Measurements from ENCODE around the gene MRPL18.
A peak's percentile ranks its signal among the peaks of the same experiment; 100 is the strongest.
"Not testable (repeated sequence)": the region's sequence is repeated elsewhere in the genome, so short reads cannot be mapped to it uniquely, and the experiment has no call there.

MRPL18 gene

GRCh38 chr6:159772196-159772595, 18.1 kb upstream of the MRPL18 start:
- H3K36me3 ChIP-seq (ENCODE audit: control insufficient read depth in 5 of 5, insufficient read depth in 5 of 5, low read length in 5 of 5) = peaks cover 14 to 49% (median 30%) of the 10 kb centered on the region in 5 donors
- no peaks in the 10 kb centered on the region for H3K9me3 ChIP-seq (ENCODE audit: control insufficient read depth in 5 of 5, low read length in 5 of 5)
- no peaks in the 10 kb centered on the region for H3K27me3 ChIP-seq (ENCODE audit: control insufficient read depth in 5 of 5, insufficient read depth in 4 of 5, low read length in 5 of 5)
- no peak overlapping the region for H3K4me3 ChIP-seq (ENCODE audit: low read depth in 1 of 5, low read length in 5 of 5)
- no peak overlapping the region for H3K9ac ChIP-seq (ENCODE audit: low read length in 5 of 5)
- H3K27ac ChIP-seq (ENCODE audit: low read depth, low read length) = no peak overlapping the region
- H3K4me1 ChIP-seq (ENCODE audit: control insufficient read depth in 5 of 5, insufficient read depth in 5 of 5, low read length in 5 of 5) = no peaks in the 10 kb centered on the region

GRCh38 chr6:159777240-159777904, 12.9 kb upstream of the MRPL18 start:
- Histone ChIP-seq H3K36me3 (ENCODE audit: control insufficient read depth in 5 of 5, insufficient read depth in 5 of 5, low read length in 5 of 5) (peaks cover 43 to 72% (median 54%) of the 10 kb centered on the region in 5 donors), H3K9ac (ENCODE audit: low read length in 5 of 5) (no peak overlapping the region), H3K4me1 (ENCODE audit: control insufficient read depth in 5 of 5, insufficient read depth in 5 of 5, low read length in 5 of 5) (no peaks in the 10 kb centered on the region), H3K4me3 (ENCODE audit: low read depth in 1 of 5, low read length in 5 of 5) (no peak overlapping the region), H3K27ac (ENCODE audit: low read depth, low read length) (no peak overlapping the region), H3K27me3 (ENCODE audit: control insufficient read depth in 5 of 5, insufficient read depth in 4 of 5, low read length in 5 of 5) (no peaks in the 10 kb centered on the region), H3K9me3 (ENCODE audit: control insufficient read depth in 5 of 5, low read length in 5 of 5) (no peaks in the 10 kb centered on the region)

GRCh38 chr6:159778131-159778530, 12.1 kb upstream of the MRPL18 start:
- H3K27me3 ChIP-seq (ENCODE audit: control insufficient read depth in 5 of 5, insufficient read depth in 4 of 5, low read length in 5 of 5) = no peaks in the 10 kb centered on the region
- H3K36me3 ChIP-seq (ENCODE audit: control insufficient read depth in 5 of 5, insufficient read depth in 5 of 5, low read length in 5 of 5) = peaks cover 50 to 79% (median 62%) of the 10 kb centered on the region in 5 donors
- H3K9me3 ChIP-seq (ENCODE audit: control insufficient read depth in 5 of 5, low read length in 5 of 5) = no peaks in the 10 kb centered on the region
- H3K4me1 ChIP-seq (ENCODE audit: control insufficient read depth in 5 of 5, insufficient read depth in 5 of 5, low read length in 5 of 5) = no peaks in the 10 kb centered on the region
- no peak overlapping the region for H3K27ac ChIP-seq (ENCODE audit: low read depth, low read length)
- H3K9ac ChIP-seq (ENCODE audit: low read length in 5 of 5) = no peak overlapping the region
- H3K4me3 ChIP-seq (ENCODE audit: low read depth in 1 of 5, low read length in 5 of 5) = no peak overlapping the region

- H3K36me3 ChIP-seq (ENCODE audit: control insufficient read depth in 5 of 5, insufficient read depth in 5 of 5, low read length in 5 of 5) = peaks cover 53 to 84% (median 66%) of the 10 kb centered on the region in 5 donors
- H3K9me3 ChIP-seq (ENCODE audit: control insufficient read depth in 5 of 5, low read length in 5 of 5) = no peaks in the 10 kb centered on the region
- H3K27ac ChIP-seq (ENCODE audit: low read depth, low read length) = no peak overlapping the region
- no peak overlapping the region for H3K9ac ChIP-seq (ENCODE audit: low read length in 5 of 5)
- H3K4me3 ChIP-seq (ENCODE audit: low read depth in 1 of 5, low read length in 5 of 5) = no peak overlapping the region
- no peaks in the 10 kb centered on the region for H3K4me1 ChIP-seq (ENCODE audit: control insufficient read depth in 5 of 5, insufficient read depth in 5 of 5, low read length in 5 of 5)
- no peaks in the 10 kb centered on the region for H3K27me3 ChIP-seq (ENCODE audit: control insufficient read depth in 5 of 5, insufficient read depth in 4 of 5, low read length in 5 of 5)
These were observed 11.6 kb upstream of the MRPL18 start for GRCh38 chr6:159778542-159779103.

- Histone ChIP-seq H3K4me1 (ENCODE audit: control insufficient read depth in 5 of 5, insufficient read depth in 5 of 5, low read length in 5 of 5) (peaks cover 7 to 41% (median 35%) of the 10 kb centered on the region in 5 donors), H3K27me3 (ENCODE audit: control insufficient read depth in 5 of 5, insufficient read depth in 4 of 5, low read length in 5 of 5) (no peaks in the 10 kb centered on the region), H3K4me3 (ENCODE audit: low read depth in 1 of 5, low read length in 5 of 5) (peak overlapping the region; percentile 79 to 97 (median 93)), H3K36me3 (ENCODE audit: control insufficient read depth in 5 of 5, insufficient read depth in 5 of 5, low read length in 5 of 5) (peaks cover 28 to 49% (median 32%) of the 10 kb centered on the region in 5 donors), H3K9me3 (ENCODE audit: control insufficient read depth in 5 of 5, low read length in 5 of 5) (no peaks in the 10 kb centered on the region), H3K27ac (ENCODE audit: low read depth, low read length) (peak overlapping the region; percentile 100), H3K9ac (ENCODE audit: low read length in 5 of 5) (peak overlapping the region; percentile 93 to 99 (median 97))
These were observed 2.0 kb upstream of the MRPL18 start for GRCh38 chr6:159788276-159788675.

GRCh38 chr6:159788753-159789376, 1.4 kb upstream of the MRPL18 start:
- Histone ChIP-seq H3K36me3 (ENCODE audit: control insufficient read depth in 5 of 5, insufficient read depth in 5 of 5, low read length in 5 of 5) (peaks cover 22 to 46% (median 28%) of the 10 kb centered on the region in 5 donors), H3K4me3 (ENCODE audit: low read depth in 1 of 5, low read length in 5 of 5) (peak overlapping the region; percentile 79 to 97 (median 93)), H3K27ac (ENCODE audit: low read depth, low read length) (peak overlapping the region; percentile 100), H3K27me3 (ENCODE audit: control insufficient read depth in 5 of 5, insufficient read depth in 4 of 5, low read length in 5 of 5) (no peaks in the 10 kb centered on the region), H3K9me3 (ENCODE audit: control insufficient read depth in 5 of 5, low read length in 5 of 5) (no peaks in the 10 kb centered on the region), H3K4me1 (ENCODE audit: control insufficient read depth in 5 of 5, insufficient read depth in 5 of 5, low read length in 5 of 5) (peaks cover 7 to 41% (median 35%) of the 10 kb centered on the region in 5 donors), H3K9ac (ENCODE audit: low read length in 5 of 5) (peak overlapping the region; percentile 93 to 99 (median 97))

- Histone ChIP-seq H3K4me1 (ENCODE audit: control insufficient read depth in 5 of 5, insufficient read depth in 5 of 5, low read length in 5 of 5) (peaks cover 7 to 41% (median 35%) of the 10 kb centered on the region in 5 donors), H3K36me3 (ENCODE audit: control insufficient read depth in 5 of 5, insufficient read depth in 5 of 5, low read length in 5 of 5) (peaks cover 21 to 44% (median 29%) of the 10 kb centered on the region in 5 donors), H3K27ac (ENCODE audit: low read depth, low read length) (peak within 1 kb of the TSS; percentile 100), H3K9me3 (ENCODE audit: control insufficient read depth in 5 of 5, low read length in 5 of 5) (no peaks in the 10 kb centered on the region), H3K9ac (ENCODE audit: low read length in 5 of 5) (peak within 1 kb of the TSS; percentile 96 to 99 (median 97)), H3K27me3 (ENCODE audit: control insufficient read depth in 5 of 5, insufficient read depth in 4 of 5, low read length in 5 of 5) (no peaks in the 10 kb centered on the region), H3K4me3 (ENCODE audit: low read depth in 1 of 5, low read length in 5 of 5) (peak within 1 kb of the TSS; percentile 86 to 99 (median 94))
These were observed 704 bp upstream of the MRPL18 start, which contains the start of gene TCP1 for GRCh38 chr6:159789377-159790148. TCP1 (minus strand) TSS chr6:159789602; CDS start chr6:159789468, 134 bp downstream.

- H3K4me1 ChIP-seq (ENCODE audit: control insufficient read depth in 5 of 5, insufficient read depth in 5 of 5, low read length in 5 of 5) = peaks cover 7 to 41% (median 35%) of the 10 kb centered on the region in 5 donors
- peaks cover 10 to 33% (median 16%) of the 10 kb centered on the region in 5 donors for H3K36me3 ChIP-seq (ENCODE audit: control insufficient read depth in 5 of 5, insufficient read depth in 5 of 5, low read length in 5 of 5)
- no peaks in the 10 kb centered on the region for H3K27me3 ChIP-seq (ENCODE audit: control insufficient read depth in 5 of 5, insufficient read depth in 4 of 5, low read length in 5 of 5)
- no peaks in the 10 kb centered on the region for H3K9me3 ChIP-seq (ENCODE audit: control insufficient read depth in 5 of 5, low read length in 5 of 5)
- peak overlapping the region; percentile 91 to 99 (median 96) for H3K9ac ChIP-seq (ENCODE audit: low read length in 5 of 5)
- H3K4me3 ChIP-seq (ENCODE audit: low read depth in 1 of 5, low read length in 5 of 5) = peak overlapping the region; percentile 86 to 99 (median 94)
- H3K27ac ChIP-seq (ENCODE audit: low read depth, low read length) = peak overlapping the region; percentile 100
These were observed 810 bp downstream of the MRPL18 start for GRCh38 chr6:159790956-159791598.

GRCh38 chr6:159794976-159795375, 4.7 kb downstream of the MRPL18 start:
- Histone ChIP-seq H3K36me3 (ENCODE audit: control insufficient read depth in 5 of 5, insufficient read depth in 5 of 5, low read length in 5 of 5) (peaks cover 21 to 60% (median 33%) of the 10 kb centered on the region in 5 donors), H3K4me1 (ENCODE audit: control insufficient read depth in 5 of 5, insufficient read depth in 5 of 5, low read length in 5 of 5) (peaks cover 3 to 24% (median 18%) of the 10 kb centered on the region in 5 donors)
- H3K27ac ChIP-seq (ENCODE audit: low read depth, low read length); H3K9ac ChIP-seq (ENCODE audit: low read length in 5 of 5); H3K9me3 ChIP-seq (ENCODE audit: control insufficient read depth in 5 of 5, low read length in 5 of 5); H3K27me3 ChIP-seq (ENCODE audit: control insufficient read depth in 5 of 5, insufficient read depth in 4 of 5, low read length in 5 of 5); H3K4me3 ChIP-seq (ENCODE audit: low read depth in 1 of 5, low read length in 5 of 5): not testable (repeated sequence)
